HG02973 (cell line): ENCODE data around the gene AFF3.
"Not testable (repeated sequence)": the region's sequence is repeated elsewhere in the genome, so short reads cannot be mapped to it uniquely, and the experiment has no call there.

Source experiments
- ATAC-seq: cut with Tn5 transposase; IDR thresholded peaks from one replicate; pipeline ENCODE4 v1.9.1; 2021; ENCODE audit warnings: moderate library complexity; ENCODE audit not compliant: unreplicated experiment

AFF3 gene

GRCh38 chr2:99940963-99941362, 201.4 kb downstream of the AFF3 start:
- no peak for ATAC-seq

GRCh38 chr2:99939135-99939534, 203.3 kb downstream of the AFF3 start:
- no peak for ATAC-seq

- ATAC-seq: no peak
Observed at GRCh38 chr2:99938250-99938649, 204.1 kb downstream of the AFF3 start.

DNA sequence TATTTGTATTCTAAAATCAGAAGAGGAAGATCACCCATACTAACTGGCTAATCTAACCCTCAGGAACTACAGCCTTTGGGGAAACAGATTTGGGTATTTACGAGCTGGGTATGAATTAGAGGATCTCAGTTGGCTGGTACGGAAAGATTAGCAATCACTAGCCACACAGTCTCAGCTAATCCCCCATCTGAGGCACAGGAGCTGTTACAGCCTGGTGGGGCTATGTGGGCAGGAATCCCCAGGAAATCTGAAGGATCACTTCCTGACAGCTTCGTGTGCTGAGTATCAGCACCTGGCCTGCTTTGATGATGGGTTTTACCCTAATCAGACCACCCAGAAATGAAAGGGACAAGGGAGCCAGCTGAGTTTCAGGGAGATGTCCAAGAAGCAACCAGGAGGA, 206.3 kb downstream of the AFF3 start:
- ATAC-seq: no peak

- ATAC-seq: no peak
Observed at GRCh38 chr2:99935662-99936061, 206.7 kb downstream of the AFF3 start.

DNA sequence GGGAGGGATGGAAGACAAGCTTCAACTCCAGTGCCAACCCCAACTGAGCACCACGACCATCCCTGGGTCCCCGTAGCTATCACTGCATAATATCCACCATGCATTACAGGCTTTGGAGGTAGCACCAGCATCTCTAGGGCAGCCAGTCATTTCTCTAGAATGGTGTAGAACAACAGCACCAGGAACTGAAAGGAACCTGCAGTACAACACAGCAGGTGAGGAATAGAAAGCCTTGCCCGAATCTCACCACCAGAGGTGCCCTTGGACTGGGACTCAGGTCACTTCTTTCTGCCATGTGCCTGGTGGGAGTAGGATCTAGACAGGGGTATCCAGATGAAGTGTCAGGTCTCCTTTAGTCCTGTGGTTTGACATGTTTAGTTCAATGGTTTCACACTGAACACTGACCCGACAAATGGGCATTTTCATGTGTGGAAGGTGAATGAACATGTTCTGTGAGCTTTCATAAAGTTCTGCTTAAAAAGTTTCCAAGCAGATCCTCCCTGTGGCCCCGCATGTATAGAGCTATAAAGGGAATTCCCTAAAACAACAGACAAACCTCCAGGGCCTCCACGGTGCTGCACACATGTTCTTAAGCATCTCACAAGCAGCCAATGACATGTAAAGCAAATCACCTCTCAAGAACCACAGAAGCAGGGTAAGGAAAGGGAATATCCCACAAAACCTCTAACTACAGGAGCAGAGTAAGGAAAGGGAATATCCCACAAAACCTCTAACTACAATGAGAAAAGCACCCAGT, 208.3 kb downstream of the AFF3 start:
- ATAC-seq: no peak

DNA sequence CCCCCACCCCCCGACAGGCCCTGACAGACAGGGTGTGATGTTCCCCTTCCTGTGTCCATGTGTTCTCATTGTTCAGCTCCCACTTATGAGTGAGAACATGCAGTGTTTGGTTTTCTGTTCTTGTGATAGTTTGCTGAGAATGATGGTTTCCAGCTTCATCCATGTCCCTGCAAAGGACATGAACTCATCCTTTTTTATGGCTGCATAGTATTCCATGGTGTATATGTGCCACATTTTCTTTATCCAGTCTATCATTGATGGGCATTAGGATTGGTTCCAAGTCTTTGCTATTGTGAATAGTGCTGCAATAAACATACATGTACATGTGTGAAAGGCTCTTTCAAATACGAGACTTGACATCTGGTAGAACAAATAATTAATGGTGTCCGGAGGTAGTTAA, 208.9 kb downstream of the AFF3 start:
- not testable (repeated sequence) for ATAC-seq

GRCh38 chr2:99928470-99929053, 213.8 kb downstream of the AFF3 start:
- ATAC-seq: no peak

GRCh38 chr2:99927690-99928207, 214.6 kb downstream of the AFF3 start:
- ATAC-seq: not testable (repeated sequence)

DNA sequence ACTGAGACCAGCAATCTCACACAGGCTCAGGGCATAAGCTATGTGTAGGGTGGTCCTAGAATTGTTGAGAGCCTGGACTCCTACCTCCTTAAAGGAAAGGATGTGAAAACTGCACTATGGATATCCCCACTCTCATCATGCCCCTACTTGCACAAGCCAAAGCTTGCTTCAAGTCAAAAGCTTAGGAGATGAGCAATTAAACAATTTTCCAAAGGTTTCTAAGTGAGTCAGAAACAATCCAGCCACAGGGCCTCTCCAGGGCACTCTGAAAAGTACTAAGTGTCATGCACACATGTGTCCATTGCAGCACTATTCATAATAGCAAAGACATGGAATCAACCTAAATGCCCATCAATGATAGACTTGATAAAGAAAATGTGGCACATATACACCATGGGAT, 215.4 kb downstream of the AFF3 start:
- no peak for ATAC-seq

DNA sequence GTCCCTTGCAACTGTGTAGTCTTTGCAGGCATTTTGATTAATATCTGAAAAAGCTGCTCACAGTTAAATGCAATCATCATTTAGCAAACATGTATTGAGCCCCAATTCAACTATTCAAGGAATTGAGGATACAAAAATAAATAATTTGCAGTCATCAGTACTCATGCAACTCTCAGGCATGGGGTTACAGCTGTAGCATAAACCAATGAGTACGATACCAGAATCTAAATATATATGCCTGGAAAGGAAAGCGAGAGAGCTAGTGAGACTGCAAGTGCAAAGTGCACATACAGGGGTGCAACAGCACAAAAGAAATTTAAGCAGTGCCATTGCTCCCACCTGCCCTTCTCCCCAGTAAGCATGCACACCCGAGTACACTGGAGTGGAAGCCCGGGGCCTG, 216.4 kb downstream of the AFF3 start:
- no peak for ATAC-seq

- no peak for ATAC-seq
Observed at GRCh38 chr2:99922664-99923063, 219.7 kb downstream of the AFF3 start.

- no peak for ATAC-seq
Observed at GRCh38 chr2:99921903-99922302, 220.5 kb downstream of the AFF3 start.

- no peak for ATAC-seq
Observed at GRCh38 chr2:99918389-99918788, 224.0 kb downstream of the AFF3 start.

DNA sequence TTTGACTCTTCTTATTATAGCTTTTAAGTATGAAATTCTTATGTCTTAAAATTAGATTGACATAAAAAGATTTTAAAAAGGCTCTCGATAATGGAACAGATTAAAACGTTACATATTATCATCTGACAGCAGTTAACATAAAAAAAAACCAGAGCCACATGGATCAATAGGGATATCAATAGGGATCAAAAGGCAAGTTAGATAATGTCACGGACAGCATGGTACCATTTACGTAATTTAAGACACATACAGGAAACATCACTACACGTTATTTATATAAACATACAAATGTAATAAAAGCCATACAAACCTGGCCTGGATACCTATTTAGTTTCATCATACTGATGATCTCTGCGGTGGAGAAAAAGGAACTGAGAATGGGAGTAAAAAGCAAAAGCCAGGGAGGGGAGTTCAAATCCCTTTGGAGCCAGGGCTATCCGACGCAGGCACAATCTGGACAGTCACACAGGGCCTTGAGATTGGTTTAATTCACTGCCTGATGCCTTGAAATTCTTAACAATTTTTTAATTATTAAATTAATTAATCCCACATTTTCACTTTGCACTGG, 227.2 kb downstream of the AFF3 start:
- ATAC-seq: no peak

- ATAC-seq: no peak
Observed at GRCh38 chr2:99911736-99912135, 230.7 kb downstream of the AFF3 start.

GRCh38 chr2:99910902-99911301, 231.5 kb downstream of the AFF3 start:
- ATAC-seq: no peak

GRCh38 chr2:99905636-99906035, 236.8 kb downstream of the AFF3 start:
- ATAC-seq: no peak

GRCh38 chr2:99905025-99905424, 237.4 kb downstream of the AFF3 start:
- ATAC-seq: no peak

GRCh38 chr2:99903981-99904380, 238.4 kb downstream of the AFF3 start:
- ATAC-seq: no peak

GRCh38 chr2:99900556-99900955, 241.8 kb downstream of the AFF3 start:
- no peak for ATAC-seq

DNA sequence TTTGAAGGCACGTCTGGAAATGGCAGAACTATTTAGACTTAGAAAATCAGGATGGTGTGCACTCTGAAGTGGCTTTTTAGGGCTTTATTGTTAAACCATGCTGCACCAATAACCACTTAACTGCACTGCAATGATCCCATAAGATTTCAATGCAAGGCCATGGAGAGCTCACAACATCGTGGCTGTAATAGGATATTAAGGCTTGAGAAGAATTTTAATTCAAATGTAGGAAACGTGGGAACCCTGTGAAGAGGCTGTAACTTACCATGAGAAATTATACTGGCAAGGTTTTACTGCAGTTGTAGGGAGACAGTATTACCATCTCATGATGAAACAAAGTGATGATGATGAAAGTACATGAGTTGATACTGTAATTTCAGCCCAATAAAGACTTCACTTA, 242.5 kb downstream of the AFF3 start:
- ATAC-seq: no peak
